ELR (cell line): ENCODE results near the gene STH.

Experiments used
- DNase-seq: peaks from one replicate; pipeline ENCODE4 v3.0.0-alpha.2; 2015; ENCODE audit warnings: low read depth

Gene STH

DNA sequence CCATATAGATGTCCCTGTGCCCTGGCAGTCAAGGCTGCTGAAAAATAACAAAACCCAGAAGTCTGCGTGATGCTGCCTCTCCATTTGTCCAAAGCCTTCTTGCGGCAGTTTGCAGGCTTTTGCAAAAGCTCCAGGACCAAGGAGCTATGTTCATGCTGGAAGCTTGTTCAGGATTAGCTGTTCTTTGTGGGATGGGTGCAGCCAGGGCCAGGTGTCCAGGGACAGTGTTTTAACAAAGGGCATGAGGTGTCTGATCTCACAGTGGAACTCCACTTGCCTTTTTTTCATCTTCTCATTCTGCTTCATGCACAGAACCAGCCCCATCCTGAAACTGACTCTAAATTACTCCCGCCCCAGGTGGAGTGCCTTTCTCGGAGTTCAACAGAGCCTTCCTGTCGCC lies 31.7 kb upstream of the STH start:
- no peak for DNase-seq

DNA sequence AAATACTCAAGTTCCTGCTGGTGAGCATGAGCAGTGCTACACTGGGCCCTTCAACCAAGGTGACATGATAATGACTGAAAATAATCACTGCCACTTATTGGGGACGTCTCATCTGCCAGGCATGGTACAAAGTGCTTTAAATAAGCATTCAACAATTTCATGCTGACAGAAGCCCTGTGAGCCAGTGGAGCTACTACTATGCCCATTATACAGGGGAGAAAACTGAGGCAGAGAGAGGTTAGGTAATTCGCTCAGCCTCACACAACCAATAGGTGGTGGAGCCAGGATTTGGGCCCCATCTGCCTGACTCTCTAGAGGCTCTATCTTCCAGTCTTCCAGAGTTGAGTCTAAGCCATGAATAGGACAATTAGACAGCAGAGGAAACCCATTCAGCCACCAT lies 30.3 kb upstream of the STH start:
- no peak for DNase-seq

DNA sequence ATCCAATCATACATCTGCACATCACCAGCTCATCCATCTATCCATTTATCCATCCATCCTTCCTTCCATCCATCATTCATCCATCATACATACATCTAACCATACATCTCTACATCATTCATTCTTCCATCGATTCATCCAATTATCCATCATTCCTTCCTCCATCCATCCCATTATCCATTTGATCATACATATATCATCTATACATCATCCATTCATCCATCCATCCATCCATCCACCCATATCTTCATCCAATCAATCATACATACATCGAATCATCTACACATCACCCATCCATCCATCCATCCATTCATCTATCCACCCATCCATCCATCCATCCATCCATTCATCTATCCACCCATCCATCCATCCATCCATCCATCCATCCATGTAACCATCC lies 29.3 kb upstream of the STH start:
- DNase-seq, result no peak

DNA sequence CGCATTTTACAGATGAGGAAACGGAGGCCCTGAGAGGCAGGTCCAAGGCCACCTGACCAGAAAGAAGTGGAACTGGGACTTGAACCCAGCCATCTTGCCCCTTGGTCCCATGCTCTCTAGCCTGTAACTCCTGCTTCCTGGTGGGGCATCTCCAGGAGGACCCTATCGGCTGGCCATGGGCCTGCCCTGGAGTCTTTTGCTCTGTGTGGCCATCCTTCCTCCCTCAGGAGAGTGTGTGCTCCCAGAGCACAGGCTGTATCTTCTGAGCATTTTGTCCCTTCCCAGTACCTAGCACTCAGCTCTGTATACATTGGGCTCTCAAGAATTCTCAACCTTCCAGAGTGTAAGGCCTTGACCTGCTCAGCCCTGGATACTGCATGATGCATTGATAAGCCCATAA lies 28.4 kb upstream of the STH start:
- no peak for DNase-seq

DNA sequence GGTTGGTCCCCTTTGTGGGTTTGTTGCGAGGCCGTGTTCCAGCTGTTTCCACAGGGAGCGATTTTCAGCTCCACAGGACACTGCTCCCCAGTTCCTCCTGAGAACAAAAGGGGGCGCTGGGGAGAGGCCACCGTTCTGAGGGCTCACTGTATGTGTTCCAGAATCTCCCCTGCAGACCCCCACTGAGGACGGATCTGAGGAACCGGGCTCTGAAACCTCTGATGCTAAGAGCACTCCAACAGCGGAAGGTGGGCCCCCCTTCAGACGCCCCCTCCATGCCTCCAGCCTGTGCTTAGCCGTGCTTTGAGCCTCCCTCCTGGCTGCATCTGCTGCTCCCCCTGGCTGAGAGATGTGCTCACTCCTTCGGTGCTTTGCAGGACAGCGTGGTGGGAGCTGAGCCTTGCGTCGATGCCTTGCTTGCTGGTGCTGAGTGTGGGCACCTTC lies 27.3 kb upstream of the STH start:
- no peak for DNase-seq

DNA sequence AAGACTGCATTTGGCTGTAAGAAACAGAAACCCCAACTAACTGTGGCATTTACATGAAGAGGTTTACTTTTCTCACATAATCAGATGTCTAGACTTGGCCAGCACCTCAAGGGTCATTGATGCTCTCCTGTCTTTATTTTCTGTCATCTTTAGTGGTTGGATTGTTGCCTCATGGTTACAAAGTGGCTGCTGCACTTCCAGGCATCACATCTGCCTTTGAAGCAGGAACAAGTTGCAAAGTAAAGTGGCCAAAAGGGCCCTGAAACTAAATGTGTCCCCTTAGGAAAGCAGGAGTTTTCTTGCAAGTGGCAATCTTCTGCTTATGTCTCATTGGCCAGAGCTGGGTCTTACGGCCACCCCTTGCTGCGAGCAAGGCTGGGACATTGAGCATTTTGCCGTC lies 26.5 kb upstream of the STH start:
- DNase-seq, result no peak

DNA sequence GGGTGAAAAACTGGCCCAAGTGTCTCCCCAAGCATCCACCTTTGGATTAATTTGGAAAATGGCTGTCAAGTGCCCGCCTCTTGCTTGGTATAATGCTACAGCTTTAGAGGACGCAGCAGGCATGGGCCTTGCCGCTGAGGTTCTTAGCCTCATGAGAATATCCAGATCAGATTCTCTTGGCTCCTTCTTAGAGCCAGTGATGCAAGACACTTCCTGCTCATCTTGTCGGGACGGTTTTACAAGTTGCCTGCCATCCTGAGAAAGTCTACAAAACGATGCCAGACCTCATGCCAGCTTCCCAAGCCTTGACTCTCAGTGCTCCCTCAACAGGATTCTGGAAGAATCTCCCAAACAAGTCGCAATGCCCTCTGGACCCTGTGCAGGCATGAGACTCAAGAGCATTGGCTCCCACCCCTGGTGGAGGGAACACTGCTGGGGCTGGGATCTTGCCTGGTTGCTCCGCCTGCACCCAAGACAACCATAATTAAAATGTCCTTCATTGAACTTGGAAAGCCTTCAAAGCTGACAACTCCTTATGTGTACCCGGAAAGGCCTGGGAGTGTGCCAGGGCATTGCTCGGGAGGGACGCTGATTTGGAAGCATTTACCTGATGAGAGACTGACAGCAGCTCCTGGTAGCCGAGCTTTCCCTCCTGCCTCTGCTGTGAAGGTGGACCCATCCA lies 25.8 kb upstream of the STH start:
- no peak for DNase-seq

DNA sequence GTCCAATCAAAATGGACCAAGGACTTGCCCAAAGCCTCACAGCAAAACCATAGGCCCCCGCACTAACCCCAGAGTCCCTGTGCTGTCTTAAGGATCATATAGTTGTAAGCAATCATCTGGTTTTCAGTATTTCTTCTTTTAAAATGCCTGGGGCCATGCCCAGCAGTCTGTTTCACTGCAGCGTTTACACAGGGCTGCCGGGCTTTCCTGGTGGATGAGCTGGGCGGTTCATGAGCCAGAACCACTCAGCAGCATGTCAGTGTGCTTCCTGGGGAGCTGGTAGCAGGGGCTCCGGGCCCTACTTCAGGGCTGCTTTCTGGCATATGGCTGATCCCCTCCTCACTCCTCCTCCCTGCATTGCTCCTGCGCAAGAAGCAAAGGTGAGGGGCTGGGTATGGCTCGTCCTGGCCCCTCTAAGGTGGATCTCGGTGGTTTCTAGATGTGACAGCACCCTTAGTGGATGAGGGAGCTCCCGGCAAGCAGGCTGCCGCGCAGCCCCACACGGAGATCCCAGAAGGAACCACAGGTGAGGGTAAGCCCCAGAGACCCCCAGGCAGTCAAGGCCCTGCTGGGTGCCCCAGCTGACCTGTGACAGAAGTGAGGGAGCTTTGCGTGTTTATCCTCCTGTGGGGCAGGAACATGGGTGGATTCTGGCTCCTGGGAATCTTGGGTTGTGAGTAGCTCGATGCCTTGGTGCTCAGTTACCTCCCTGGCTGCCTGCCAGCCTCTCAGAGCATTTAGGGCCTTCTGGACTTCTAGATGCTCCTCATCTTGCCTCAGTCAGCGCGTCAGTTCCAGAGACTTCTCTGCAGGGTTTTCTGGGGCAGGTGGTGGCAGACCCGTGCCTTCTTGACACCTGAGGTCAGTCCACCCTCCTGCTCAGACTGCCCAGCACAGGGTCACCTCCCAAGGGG lies 24.8 kb upstream of the STH start:
- DNase-seq, result no peak

DNA sequence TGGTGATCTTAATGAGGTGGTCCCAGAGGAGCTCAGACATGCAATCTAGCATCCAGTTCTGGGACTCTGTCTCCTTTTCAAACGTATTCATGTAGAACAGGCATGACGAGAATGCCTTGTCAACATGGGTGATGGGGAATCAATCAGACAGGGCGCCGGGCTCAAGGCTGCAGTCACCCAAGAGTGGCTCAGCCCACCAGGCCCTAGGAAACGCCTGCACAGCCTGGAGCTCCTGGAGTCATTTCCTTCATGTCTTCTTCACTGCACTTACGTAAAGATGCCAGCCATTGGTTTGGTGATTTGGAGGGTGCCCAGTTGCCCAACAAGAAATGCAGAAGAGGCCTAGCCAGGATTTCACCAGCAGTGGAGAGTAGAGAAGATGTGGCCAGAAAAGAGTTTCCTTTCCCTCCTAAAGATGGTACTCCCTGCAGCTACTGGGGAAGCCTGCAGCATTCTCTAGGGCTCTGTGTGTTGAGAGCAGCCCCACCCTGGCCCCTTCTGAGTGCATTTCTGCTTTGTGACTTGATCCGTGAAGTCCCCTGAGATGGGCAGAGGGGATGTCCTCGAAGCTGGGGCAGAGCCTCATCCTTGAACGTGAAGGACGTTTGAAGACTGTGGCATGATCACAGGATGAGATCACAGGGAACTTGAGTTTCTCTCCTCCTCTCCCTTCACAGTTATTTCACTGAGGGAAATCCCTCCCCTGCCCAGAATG lies 24.0 kb upstream of the STH start:
- DNase-seq, result no peak

DNA sequence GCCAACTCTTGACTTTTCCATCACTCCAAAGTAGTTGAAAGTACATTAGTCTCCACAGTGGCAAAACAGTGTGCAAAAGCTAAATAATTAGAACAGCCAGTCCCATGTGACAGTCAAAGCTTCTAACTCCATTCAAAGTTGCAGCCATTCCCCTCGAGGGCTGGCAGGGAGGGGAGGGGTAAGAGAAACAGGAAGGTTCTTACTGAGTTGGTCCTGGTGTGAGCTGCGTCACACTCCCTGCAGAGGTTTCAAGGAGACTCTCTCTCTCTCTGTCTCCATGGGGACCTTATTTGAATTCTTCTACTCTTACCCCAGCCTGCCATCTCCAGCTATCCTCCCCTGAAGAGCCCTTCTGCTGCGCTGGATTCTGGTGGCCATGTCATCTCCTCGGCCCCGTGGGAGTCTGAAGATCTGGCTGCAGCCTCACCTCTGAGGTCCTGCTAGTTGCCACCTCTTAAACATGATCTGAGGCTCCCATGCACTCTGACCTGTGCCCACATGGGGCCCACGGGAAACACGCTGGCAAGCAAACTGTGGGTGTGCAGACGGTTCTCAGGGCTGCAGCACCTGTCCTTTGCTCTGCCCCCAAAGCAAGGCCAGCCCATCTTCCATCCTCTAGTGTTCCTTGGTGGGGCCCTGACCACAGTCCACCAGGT lies 23.3 kb upstream of the STH start:
- DNase-seq, result no peak

DNA sequence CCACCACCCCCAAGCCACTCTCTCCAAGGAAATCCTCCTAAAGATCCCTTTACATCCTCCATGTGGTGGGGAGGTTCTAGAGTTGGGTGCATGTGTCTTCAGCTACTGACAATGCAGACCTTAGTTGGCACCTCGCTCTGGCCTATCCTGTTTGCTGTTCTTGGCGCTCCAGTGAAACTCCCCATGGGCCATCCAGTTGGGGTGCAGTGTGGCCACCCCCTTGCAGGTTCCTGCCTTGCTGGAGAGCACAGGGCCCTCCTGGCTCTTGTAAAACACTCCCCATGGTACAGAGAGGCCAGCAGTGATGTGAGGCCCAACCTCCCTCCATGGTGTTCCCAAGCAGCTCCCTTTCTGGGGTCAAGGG lies 22.7 kb upstream of the STH start:
- no peak for DNase-seq

DNA sequence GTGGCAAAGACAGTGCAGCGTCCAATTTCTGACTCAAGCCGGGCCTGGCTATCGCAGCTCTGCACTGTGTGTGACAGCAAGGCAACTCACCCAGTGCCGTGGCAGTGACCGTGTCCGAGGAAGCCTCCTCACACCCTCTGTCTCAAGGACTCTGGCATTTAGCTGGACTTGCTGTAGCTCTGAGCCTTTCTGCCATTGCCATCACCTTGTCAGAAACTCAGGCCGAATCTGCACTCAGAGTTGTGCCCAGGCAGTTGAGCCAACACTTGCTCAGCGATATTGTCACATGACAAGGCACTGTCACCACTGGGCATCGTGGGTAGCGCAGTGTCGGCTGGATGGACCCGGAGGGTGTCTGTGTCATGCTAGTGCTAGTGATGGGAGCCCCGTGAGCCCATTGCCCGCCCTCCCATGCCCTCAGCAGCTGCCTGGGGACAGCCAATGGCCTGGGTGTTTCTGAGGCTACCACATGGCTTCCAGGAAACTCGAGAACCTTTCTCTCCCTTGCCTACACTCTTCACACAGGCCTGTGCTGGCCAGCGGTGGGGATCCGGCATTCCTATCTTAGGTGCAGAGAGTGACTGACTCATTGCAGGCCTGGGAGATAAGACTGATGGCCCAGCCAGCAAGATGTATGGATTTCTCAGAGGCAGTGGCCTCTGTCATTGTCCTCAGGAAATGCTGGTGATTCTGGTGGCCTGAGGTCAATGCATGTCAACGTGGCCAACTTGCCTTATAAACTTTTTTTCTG lies 22.1 kb upstream of the STH start:
- DNase-seq, result peak; percentile 31

DNA sequence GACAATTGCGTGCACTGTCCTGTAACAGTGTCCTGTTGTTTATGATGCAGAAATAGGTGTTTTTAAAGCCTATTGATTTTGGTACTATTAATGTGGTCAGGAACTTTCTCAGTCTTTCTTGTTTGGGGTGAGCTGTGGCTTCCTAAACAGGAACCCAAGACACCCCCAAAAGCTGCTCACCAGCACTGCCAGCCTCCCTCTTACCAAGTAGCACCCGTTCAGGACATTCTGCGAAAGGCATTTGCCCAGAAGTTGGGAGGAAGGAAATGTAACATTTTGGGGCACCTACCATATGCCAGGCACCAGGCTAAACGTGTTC lies 21.6 kb upstream of the STH start:
- no peak for DNase-seq

DNA sequence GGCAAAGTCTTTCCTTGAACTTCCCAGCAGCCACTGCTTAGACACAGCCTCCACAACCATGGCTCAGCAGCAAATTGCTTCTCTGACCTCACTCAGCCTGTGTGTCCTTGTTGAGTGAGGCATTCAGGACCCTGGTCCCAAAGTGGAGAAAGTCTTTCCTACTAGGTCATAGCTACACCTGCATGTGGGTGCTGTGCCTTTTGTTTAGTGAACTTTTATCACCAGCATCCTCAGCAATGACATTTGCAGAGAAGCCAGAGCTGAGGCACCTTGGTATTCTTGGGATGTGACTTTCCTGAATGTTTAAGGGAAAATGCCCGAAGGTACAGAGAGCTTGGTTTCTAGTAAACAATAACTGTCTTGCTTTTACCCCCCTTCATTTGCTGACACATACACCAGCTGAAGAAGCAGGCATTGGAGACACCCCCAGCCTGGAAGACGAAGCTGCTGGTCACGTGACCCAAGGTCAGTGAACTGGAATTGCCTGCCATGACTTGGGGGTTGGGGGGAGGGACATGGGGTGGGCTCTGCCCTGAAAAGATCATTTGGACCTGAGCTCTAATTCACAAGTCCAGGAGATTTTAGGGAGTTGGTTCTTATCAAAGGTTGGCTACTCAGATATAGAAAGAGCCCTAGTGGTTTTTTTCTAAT lies 20.9 kb upstream of the STH start:
- no peak for DNase-seq

DNA sequence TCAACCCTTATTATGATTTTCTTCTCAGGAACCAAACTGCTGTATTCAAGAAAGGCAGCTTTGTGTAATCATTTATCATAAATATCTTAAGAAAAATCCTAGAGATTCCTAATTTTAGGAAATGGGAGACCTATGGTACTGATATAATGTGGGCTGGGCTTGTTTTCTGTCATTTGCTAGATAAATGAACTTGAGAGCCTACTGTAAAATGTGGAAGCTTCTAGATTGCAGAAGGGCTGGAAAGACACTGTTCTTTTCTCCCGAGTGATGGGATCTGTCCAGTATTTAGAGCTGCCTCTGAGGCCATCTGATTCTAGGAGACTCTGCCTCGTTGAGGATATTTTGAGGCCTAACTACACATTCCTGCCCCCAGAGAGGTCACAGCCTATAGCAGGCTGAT lies 19.9 kb upstream of the STH start:
- DNase-seq, result no peak

DNA sequence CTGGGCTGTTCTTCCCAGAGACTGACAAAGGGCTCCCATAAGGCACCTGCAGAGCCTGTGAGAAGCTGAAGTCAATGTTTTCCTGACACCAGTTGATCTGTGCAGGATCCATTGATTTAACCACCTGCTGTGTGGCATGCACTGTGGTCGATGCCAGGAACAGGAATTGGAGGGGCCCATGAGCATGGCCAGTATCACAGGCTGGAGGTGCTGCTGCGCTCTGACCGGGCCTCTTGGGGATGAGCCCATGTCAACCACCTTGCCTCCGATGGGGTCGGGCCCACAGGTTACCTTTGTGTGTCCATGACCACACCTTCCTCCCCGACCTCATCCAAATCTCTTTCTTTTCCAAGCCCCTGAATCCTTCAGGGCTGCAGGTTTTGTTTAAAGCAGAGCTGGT lies 18.2 kb upstream of the STH start:
- no peak for DNase-seq

DNA sequence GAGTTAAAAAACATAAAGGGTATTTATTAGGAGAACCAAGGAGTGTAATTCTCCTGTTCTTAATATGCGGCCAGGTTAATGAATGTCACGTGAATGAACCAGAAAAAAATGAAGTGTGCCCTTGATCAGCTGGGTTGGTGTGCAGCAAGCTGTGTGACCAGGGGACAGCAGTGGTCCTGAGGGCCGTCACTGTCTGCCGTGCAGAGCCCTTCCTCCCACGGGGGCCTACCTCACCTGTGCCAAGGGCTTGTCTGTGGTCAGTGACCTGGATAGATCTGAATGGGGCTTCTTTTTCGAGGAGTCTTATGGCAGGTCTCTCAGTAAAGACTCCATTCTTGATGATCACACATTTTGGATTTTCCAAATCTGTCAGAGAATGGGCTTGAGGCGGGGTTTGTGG lies 17.7 kb upstream of the STH start:
- no peak for DNase-seq

DNA sequence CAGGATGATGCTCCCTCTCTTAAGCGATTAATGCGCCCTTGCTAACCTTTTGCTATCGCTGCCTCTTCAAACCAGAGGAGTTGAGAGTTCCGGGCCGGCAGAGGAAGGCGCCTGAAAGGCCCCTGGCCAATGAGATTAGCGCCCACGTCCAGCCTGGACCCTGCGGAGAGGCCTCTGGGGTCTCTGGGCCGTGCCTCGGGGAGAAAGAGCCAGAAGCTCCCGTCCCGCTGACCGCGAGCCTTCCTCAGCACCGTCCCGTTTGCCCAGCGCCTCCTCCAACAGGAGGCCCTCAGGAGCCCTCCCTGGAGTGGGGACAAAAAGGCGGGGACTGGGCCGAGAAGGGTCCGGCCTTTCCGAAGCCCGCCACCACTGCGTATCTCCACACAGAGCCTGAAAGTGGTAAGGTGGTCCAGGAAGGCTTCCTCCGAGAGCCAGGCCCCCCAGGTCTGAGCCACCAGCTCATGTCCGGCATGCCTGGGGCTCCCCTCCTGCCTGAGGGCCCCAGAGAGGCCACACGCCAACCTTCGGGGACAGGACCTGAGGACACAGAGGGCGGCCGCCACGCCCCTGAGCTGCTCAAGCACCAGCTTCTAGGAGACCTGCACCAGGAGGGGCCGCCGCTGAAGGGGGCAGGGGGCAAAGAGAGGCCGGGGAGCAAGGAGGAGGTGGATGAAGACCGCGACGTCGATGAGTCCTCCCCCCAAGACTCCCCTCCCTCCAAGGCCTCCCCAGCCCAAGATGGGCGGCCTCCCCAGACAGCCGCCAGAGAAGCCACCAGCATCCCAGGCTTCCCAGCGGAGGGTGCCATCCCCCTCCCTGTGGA lies 16.0 kb upstream of the STH start:
- DNase-seq, result no peak

DNA sequence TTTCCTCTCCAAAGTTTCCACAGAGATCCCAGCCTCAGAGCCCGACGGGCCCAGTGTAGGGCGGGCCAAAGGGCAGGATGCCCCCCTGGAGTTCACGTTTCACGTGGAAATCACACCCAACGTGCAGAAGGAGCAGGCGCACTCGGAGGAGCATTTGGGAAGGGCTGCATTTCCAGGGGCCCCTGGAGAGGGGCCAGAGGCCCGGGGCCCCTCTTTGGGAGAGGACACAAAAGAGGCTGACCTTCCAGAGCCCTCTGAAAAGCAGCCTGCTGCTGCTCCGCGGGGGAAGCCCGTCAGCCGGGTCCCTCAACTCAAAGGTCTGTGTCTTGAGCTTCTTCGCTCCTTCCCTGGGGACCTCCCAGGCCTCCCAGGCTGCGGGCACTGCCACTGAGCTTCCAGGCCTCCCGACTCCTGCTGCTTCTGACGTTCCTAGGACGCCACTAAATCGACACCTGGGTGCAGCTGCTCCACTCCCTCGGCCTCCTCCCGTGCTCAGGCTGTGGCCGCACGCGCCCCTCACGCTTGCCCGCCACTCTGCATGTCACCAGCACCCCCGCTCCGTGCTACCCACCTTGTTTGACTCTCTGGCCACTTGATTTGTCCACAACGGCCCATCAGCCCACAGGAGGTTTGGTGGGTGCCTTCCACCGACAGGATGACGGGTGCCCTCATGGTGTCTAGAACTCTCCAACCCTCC lies 15.3 kb upstream of the STH start:
- no peak for DNase-seq

DNA sequence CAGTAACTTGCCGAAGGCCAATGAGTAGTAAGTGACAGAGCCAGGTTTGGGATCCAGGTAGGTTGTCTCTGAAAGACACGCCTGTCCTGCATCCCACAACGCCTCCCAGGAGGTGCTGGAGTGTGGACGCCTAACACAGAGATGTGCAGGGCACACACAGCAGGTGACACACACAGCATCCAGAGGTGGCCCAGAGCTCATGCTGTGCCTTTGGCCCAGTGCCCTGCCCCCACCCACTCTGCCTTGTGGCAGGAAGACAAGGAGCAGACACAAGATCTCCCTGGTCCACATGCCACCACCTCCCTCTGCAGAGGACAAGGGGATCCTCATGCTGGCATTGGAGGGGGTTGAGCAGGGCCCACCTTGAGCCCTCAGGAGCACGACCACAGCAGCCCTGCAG lies 14.7 kb upstream of the STH start:
- no peak for DNase-seq
